ENCODE measurements around the gene LARGE1.

DNA sequence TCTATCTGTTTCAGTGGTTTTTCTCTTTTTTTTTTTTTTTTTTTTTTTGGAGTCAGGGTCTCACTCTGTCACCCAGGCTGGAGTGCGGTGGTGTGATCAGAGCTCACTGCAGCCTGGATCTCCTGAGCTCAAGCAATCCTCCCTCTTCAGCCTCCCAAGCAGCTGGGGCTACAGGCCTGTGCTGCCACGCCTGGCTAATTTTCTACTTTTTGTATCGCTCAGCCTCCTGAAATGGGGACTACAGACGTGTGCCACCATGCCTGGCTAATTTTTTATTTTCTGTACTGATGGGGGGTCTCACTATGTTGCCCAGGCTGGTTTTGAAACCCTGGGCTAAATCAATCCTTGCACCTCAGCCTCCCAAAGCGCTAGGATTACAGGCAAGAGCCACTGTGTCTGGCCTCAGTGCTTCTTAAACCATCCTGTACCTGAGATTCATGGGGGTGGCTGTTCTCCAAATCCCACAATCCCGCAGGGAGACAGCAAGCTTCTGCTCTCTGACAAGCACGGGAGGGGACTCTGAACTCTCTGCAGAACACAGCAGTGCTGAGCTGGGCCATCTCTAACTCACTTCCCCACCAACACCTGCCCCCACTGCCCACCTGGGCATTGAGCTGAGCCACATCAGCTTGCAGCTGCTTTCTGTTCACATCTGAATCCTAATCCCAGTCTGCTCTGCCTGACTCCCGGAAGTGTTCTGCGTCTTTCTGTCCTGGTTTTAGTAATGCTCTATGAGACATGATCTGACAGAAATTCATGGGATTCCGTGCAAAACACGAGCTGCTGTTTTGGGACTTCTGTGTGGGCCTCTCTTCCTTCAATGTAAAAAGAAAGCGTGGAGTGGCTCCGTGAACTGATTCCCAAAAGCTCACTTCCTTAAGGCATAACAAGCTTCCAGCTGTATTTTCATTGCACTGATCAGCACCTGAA is 400.0 kb downstream of the LARGE1 start:
- TF ChIP-seq REST (IDR thresholded peaks at IDR 0.05; ENCODE audit: low read depth) (no peak), POLR2AphosphoS5 (IDR thresholded peaks at IDR 0.05; ENCODE audit: low read depth, low read length) (no peak), ATF3 (IDR thresholded peaks at IDR 0.05) (no peak), MAX (IDR thresholded peaks at IDR 0.05) (no peak)
